ENCODE results near the gene DAZL. TPM values are rescaled to one million over a fixed set of nuclear protein-coding genes. Genes with fewer than 3 reads are reported as not detected.

Gene DAZL
- total and polyA plus RNA-seq, 3 experiments from 2014 or later = 0.18 to 0.27 TPM; not detected in 1

- H3K27ac Mint-ChIP-seq = peak overlapping the region in 1 of 8 donors; percentile 47
- Histone ChIP-seq H3K36me3 (ENCODE audit: insufficient read depth, low read length) (no peaks in the 10 kb centered on the region), H3K9me3 (ENCODE audit: low read length) (no peaks in the 10 kb centered on the region), H3K4me1 (ENCODE audit: insufficient read depth, low read length) (no peaks in the 10 kb centered on the region), H3K4me3 (ENCODE audit: low read length) (no peak overlapping the region), H3K27me3 (ENCODE audit: insufficient read depth, low read length, poor library complexity, severe bottlenecking) (no peaks in the 10 kb centered on the region), H3K27ac (ENCODE audit: low read depth, low read length) (no peak overlapping the region)
- H3K36me3 Mint-ChIP-seq = no peaks in the 10 kb centered on the region
- POLR2A ChIA-PET = no interaction called here
- CTCF ChIA-PET = no interaction called here
- H3K27me3 Mint-ChIP-seq = peaks cover 6 to 9% of the 10 kb centered on the region in 2 donors
- DNase-seq = no peak
- H3K9me3 Mint-ChIP-seq = peaks cover 0 to 3% (median 0%) of the 10 kb centered on the region in 5 donors
- no peaks in the 10 kb centered on the region for H3K4me1 Mint-ChIP-seq
- H3K4me3 Mint-ChIP-seq = no peak overlapping the region
These were observed 45.4 kb downstream of the DAZL start for GRCh38 chr3:16559653-16560365.

GRCh38 chr3:16554126-16554525 lies 51.1 kb downstream of the DAZL start:
- Mint-ChIP-seq H3K9me3 (no peaks in the 10 kb centered on the region), H3K4me1 (peaks cover 2 to 6% (median 6%) of the 10 kb centered on the region in 3 donors), H3K36me3 (no peaks in the 10 kb centered on the region), H3K4me3 (no peak overlapping the region), H3K27ac (peak overlapping the region in 1 of 8 donors; percentile 37), H3K27me3 (peaks cover 4 to 21% of the 10 kb centered on the region in 2 donors)
- H3K9me3 ChIP-seq (ENCODE audit: low read length) = no peaks in the 10 kb centered on the region
- H3K4me1 ChIP-seq (ENCODE audit: insufficient read depth, low read length) = peaks cover 5% of the 10 kb centered on the region
- H3K4me3 ChIP-seq (ENCODE audit: low read length) = no peak overlapping the region
- no peak overlapping the region for H3K27ac ChIP-seq (ENCODE audit: low read depth, low read length)
- H3K27me3 ChIP-seq (ENCODE audit: insufficient read depth, low read length, poor library complexity, severe bottlenecking) = no peaks in the 10 kb centered on the region
- POLR2A ChIA-PET = no interaction called here
- no peaks in the 10 kb centered on the region for H3K36me3 ChIP-seq (ENCODE audit: insufficient read depth, low read length)
- CTCF ChIA-PET = interaction anchor here (0.9 to 2.8 kb wide), 3 partner anchors 25 to 495 kb away, joined by 3 to 10 read pairs (median 3); no protein-coding TSS in a partner anchor
- no peak for DNase-seq

GRCh38 chr3:16552757-16553156 lies 52.5 kb downstream of the DAZL start:
- Histone ChIP-seq H3K4me3 (ENCODE audit: low read length) (no peak overlapping the region), H3K27me3 (ENCODE audit: insufficient read depth, low read length, poor library complexity, severe bottlenecking) (no peaks in the 10 kb centered on the region), H3K4me1 (ENCODE audit: insufficient read depth, low read length) (peaks cover 5% of the 10 kb centered on the region), H3K9me3 (ENCODE audit: low read length) (no peaks in the 10 kb centered on the region), H3K36me3 (ENCODE audit: insufficient read depth, low read length) (no peaks in the 10 kb centered on the region), H3K27ac (ENCODE audit: low read depth, low read length) (no peak overlapping the region)
- Mint-ChIP-seq H3K4me1 (peaks cover 2 to 6% (median 6%) of the 10 kb centered on the region in 3 donors), H3K27ac (no peak overlapping the region), H3K4me3 (no peak overlapping the region), H3K27me3 (peaks cover 3 to 21% of the 10 kb centered on the region in 2 donors), H3K36me3 (no peaks in the 10 kb centered on the region), H3K9me3 (no peaks in the 10 kb centered on the region)
- no peak for DNase-seq
- ChIA-PET CTCF (interaction anchor here (0.6 to 4.0 kb wide), 6 partner anchors 23 to 287 kb away, joined by 3 to 30 read pairs (median 8); no protein-coding TSS in a partner anchor), POLR2A (no interaction called here)

GRCh38 chr3:16551342-16551976 lies 53.8 kb downstream of the DAZL start:
- no peaks in the 10 kb centered on the region for H3K36me3 ChIP-seq (ENCODE audit: insufficient read depth, low read length)
- H3K4me1 ChIP-seq (ENCODE audit: insufficient read depth, low read length) = peaks cover 5% of the 10 kb centered on the region
- peaks cover 1 to 21% of the 10 kb centered on the region in 2 donors for H3K27me3 Mint-ChIP-seq
- no peaks in the 10 kb centered on the region for H3K9me3 ChIP-seq (ENCODE audit: low read length)
- ChIA-PET POLR2A (no interaction called here), CTCF (interaction anchor here (0.8 to 4.0 kb wide), 7 partner anchors 11 to 286 kb away, joined by 3 to 30 read pairs (median 5); no protein-coding TSS in a partner anchor)
- no peak overlapping the region for H3K27ac ChIP-seq (ENCODE audit: low read depth, low read length)
- H3K4me3 ChIP-seq (ENCODE audit: low read length) = no peak overlapping the region
- DNase-seq = no peak
- H3K4me3 Mint-ChIP-seq = no peak overlapping the region
- H3K9me3 Mint-ChIP-seq = no peaks in the 10 kb centered on the region
- H3K27ac Mint-ChIP-seq = peak overlapping the region in 2 of 8 donors; percentile 64 to 79
- H3K4me1 Mint-ChIP-seq = peaks cover 5 to 7% (median 6%) of the 10 kb centered on the region in 3 donors
- no peaks in the 10 kb centered on the region for H3K36me3 Mint-ChIP-seq
- no peaks in the 10 kb centered on the region for H3K27me3 ChIP-seq (ENCODE audit: insufficient read depth, low read length, poor library complexity, severe bottlenecking)

GRCh38 chr3:16550676-16551341 lies 54.4 kb downstream of the DAZL start:
- Mint-ChIP-seq H3K4me3 (no peak overlapping the region), H3K27ac (peak overlapping the region in 4 of 8 donors; percentile 7 to 79 (median 65)), H3K9me3 (no peaks in the 10 kb centered on the region), H3K4me1 (peaks cover 6 to 10% (median 7%) of the 10 kb centered on the region in 3 donors), H3K36me3 (no peaks in the 10 kb centered on the region), H3K27me3 (peaks cover 1 to 21% of the 10 kb centered on the region in 2 donors)
- no peaks in the 10 kb centered on the region for H3K9me3 ChIP-seq (ENCODE audit: low read length)
- peak; percentile 45 to 78 (median 71) for DNase-seq
- POLR2A ChIA-PET = interaction anchor here (0.9 kb wide), 1 partner anchor 262 kb away, joined by 3 read pairs; no protein-coding TSS in a partner anchor
- no peaks in the 10 kb centered on the region for H3K27me3 ChIP-seq (ENCODE audit: insufficient read depth, low read length, poor library complexity, severe bottlenecking)
- H3K4me1 ChIP-seq (ENCODE audit: insufficient read depth, low read length) = peaks cover 5% of the 10 kb centered on the region
- CTCF ChIA-PET = interaction anchor here (0.8 to 4.0 kb wide), 12 partner anchors 10 to 501 kb away, joined by 3 to 30 read pairs (median 4); partner anchors contain the start of genes DPH3 and OXNAD1
- H3K4me3 ChIP-seq (ENCODE audit: low read length) = no peak overlapping the region
- H3K27ac ChIP-seq (ENCODE audit: low read depth, low read length) = no peak overlapping the region
- H3K36me3 ChIP-seq (ENCODE audit: insufficient read depth, low read length) = no peaks in the 10 kb centered on the region

- no peaks in the 10 kb centered on the region for H3K36me3 ChIP-seq (ENCODE audit: insufficient read depth, low read length)
- H3K27ac ChIP-seq (ENCODE audit: low read depth, low read length) = no peak overlapping the region
- Mint-ChIP-seq H3K4me1 (peaks cover 6 to 10% (median 10%) of the 10 kb centered on the region in 3 donors), H3K27me3 (peaks cover 1 to 19% of the 10 kb centered on the region in 2 donors), H3K27ac (no peak overlapping the region), H3K4me3 (no peak overlapping the region), H3K9me3 (no peaks in the 10 kb centered on the region), H3K36me3 (no peaks in the 10 kb centered on the region)
- H3K4me1 ChIP-seq (ENCODE audit: insufficient read depth, low read length) = peaks cover 5% of the 10 kb centered on the region
- ChIA-PET POLR2A (interaction anchor here (0.9 kb wide), 1 partner anchor 261 kb away, joined by 3 read pairs; no protein-coding TSS in a partner anchor), CTCF (interaction anchor here (0.8 to 4.0 kb wide), 11 partner anchors 10 to 501 kb away, joined by 3 to 30 read pairs (median 5); partner anchors contain the start of genes DPH3 and OXNAD1)
- H3K9me3 ChIP-seq (ENCODE audit: low read length) = no peaks in the 10 kb centered on the region
- H3K27me3 ChIP-seq (ENCODE audit: insufficient read depth, low read length, poor library complexity, severe bottlenecking) = no peaks in the 10 kb centered on the region
- no peak for DNase-seq
- no peak overlapping the region for H3K4me3 ChIP-seq (ENCODE audit: low read length)
These were observed 54.9 kb downstream of the DAZL start for GRCh38 chr3:16550305-16550675.

- Histone ChIP-seq H3K4me1 (ENCODE audit: insufficient read depth, low read length) (peaks cover 5% of the 10 kb centered on the region), H3K4me3 (ENCODE audit: low read length) (no peak overlapping the region), H3K36me3 (ENCODE audit: insufficient read depth, low read length) (no peaks in the 10 kb centered on the region), H3K27ac (ENCODE audit: low read depth, low read length) (no peak overlapping the region), H3K27me3 (ENCODE audit: insufficient read depth, low read length, poor library complexity, severe bottlenecking) (no peaks in the 10 kb centered on the region), H3K9me3 (ENCODE audit: low read length) (no peaks in the 10 kb centered on the region)
- DNase-seq = no peak
- Mint-ChIP-seq H3K9me3 (no peaks in the 10 kb centered on the region), H3K4me1 (peaks cover 6 to 10% (median 10%) of the 10 kb centered on the region in 3 donors), H3K4me3 (peak overlapping the region in 1 of 7 donors; percentile 19), H3K36me3 (no peaks in the 10 kb centered on the region), H3K27ac (no peak overlapping the region), H3K27me3 (peaks cover 1 to 10% of the 10 kb centered on the region in 2 donors)
- CTCF ChIA-PET = interaction anchor here (4.0 kb wide), 1 partner anchor 259 kb away, joined by 30 read pairs; no protein-coding TSS in a partner anchor
- POLR2A ChIA-PET = no interaction called here
These were observed 56.5 kb downstream of the DAZL start for GRCh38 chr3:16548721-16549120.
